Activated CD8-positive, alpha-beta memory T cell treated with anti-CD3 and anti-CD28 coated beads for 48 hours (primary cell): ENCODE data around the gene SREBF1.

Experiments
- DNase-seq, 3 experiments: peaks; one replicate each; pipeline ENCODE4 v3.0.0-alpha.2; 2020; ENCODE audit warnings: low read depth in 2 of 3, low spot score in 2 of 3

The SREBF1 gene

DNA sequence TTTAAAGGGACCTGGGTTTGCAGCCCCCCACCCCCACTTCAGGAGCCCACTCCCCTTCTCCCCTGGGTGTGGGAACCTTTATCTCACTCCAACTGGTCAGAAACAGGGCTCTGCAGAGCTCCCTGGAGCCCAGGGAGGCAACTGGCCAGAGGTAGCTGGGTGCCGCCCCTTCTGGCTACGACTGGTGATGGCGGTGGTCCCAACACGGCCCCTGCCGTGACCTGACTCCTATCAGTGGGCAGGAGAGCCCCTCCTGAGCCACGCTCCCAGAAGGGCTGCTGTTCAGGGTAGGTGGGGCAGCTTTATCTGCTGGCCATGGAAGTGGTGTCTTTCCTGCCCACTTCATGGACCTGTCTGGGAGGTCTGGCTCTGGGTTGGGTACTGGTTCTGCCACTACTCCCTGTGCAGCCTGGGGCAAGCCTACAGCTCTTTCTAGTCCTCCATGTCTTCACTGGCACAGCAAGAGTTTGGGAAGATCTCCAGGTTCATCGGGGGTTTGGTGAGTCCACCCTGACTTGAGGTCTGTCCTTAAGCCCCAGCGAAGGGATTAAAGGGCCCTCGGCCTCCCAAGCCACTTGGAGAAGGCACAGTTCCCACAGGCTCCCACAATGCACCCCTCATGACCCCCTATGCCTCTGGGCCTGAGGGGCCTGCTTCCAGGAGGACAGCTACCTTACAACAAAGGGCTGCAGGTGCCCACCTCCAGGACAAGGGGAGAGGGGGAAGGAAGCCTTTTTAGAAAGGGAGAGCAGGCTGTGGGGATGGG, 5.5 kb upstream of the SREBF1 start:
- DNase-seq = no peak

DNA sequence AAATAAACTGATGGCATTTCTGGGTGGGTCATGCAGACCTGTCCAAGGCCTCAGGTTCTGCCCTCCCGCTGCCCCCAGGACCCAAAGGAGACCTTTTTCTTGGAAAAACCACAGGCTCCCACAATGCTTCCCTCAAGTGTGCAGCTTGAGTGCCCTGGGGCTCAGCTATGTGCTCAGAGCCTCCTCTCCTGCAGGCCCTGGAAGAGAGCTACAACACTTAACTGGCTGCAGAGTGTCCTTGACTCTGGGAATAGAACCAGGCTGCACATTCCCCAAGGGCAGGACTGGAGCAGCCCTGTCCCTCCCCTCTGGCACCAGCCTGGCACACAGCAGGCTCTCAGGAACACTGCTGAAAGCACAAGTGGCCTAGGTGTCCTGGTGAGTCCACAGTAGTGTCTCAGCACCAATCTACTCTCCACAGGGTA, 4.8 kb upstream of the SREBF1 start:
- no peak for DNase-seq

DNA sequence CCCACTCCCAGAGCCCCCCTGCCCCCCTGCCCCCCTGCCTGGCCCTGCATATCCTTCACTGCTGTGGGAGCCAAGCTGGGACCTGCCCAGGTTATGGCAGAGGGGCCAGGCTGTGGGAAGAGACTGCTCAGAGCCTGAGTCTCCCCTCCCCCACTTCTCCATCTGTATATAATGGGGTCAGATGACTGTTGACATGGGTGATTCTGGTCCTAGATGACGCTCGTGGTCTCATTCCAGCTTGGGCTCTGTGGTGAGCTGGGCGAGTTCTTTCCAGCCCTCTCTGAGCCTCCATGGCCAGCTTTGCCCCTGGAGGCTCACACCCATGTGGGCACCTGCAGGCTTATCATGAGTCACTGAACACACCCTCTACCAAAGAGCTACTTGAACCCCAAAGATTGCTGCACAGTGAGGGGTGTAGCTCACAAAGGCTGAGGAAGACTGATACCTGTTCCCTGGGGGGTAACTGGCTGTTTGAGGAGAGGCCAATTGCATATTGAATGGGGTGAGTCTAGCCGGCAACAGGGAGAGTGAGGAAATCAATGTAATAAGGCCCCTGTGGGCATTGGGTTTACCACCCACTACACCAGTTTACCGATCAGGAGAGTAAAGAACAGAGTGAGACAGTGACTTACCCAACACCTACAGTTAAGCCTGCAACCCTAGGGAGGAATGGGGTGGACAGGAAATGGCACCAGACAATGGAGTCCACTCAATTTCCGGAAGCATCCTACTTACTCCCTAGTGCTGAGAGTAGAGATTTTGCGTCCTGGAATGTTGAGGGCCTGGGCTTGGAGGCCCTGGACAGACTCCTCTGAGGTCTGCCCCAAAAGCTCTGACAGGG, 4.2 kb upstream of the SREBF1 start:
- no peak for DNase-seq

DNA sequence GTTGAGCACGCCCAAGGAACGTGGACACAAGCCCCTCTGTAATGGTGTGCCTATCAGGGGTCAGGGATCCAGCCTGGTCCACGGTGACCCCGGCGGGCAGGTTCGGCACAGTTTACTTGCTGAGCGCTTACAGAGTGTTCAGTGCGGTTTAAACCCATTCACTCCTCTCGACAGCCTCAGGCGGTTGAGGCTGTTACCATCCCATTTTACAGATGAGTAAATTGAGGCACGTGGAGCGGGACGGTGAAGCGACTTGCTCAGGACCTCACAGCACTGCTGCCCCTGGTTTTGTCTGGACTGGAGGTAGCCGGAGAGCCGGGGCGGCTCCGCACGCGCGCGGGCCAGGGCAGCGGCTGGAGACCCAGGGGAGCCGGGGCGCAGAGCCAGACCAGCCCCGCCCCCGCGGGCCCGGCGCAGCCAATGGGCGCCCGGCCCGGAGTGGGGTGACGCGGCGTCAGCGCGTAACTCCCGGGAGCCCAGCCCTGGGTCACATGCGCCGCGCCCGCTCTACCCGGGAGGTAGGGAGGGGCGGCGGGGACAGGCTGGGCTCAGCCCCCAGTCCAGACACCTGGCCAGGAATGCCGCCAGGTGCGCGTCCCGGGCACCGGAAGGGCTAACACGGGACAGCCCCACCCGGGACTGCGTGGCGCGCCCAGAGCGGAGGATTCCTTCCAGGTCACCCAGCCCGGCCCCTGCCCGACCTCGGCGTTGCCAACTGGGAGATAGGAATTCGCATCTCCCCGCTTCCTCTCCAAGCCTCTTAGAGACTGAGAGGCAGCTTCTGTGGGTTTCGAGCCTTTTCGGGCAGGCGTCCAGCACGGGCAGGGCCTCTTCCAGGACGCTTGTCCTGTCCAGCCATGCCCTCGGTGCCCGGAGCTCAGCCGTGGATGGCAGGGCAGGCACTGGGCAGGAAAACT, 3.3 kb upstream of the SREBF1 start:
- DNase-seq = peak in 1 of 3 experiments; percentile 72

DNA sequence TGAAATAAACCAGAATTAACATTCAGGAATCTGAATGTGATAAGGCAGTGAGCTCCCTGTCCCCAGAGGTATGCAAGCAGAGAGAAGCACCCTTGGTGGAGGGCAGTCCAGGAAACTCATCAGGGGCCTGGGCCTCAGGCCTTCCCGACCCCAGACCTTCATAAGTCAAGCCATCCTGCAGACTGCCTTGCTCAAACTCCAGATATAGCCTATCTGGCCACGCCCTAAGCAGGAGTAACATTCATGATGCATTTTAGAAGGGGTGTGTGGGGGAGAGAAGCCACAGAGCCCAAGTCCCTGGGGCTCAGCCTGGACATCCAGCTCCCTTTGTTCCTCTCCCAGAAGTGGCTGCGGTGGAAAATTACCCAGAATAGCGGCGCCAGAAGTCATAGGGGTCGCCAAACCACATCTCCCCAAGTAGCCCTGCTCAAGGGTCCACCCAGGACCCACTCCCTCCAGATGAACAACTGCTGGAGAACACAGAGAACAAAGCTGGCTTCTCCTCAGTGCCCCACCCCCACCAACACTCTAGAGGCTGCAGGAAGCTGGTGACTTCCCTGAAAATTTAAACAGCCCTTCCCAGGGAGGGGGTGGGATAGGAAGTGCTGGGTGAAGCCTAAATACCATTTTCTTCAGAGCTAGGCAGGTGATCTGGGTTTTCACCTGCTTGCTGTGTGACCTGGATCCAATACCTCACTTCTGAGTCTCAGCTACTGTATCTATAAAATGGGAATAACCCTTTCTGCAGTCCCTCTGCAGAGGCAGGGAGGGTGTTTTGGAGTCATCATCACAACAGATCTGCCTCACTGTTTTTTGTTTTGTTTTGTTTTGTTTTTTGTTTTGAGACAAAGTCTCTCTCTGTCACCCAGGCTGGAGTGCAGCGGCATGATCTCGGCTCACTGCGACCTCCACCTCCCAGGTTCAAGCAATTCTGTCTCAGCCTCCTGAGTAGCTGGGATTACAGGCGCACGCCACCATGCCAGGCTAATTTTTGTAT, 1.5 kb upstream of the SREBF1 start:
- DNase-seq = no peak

DNA sequence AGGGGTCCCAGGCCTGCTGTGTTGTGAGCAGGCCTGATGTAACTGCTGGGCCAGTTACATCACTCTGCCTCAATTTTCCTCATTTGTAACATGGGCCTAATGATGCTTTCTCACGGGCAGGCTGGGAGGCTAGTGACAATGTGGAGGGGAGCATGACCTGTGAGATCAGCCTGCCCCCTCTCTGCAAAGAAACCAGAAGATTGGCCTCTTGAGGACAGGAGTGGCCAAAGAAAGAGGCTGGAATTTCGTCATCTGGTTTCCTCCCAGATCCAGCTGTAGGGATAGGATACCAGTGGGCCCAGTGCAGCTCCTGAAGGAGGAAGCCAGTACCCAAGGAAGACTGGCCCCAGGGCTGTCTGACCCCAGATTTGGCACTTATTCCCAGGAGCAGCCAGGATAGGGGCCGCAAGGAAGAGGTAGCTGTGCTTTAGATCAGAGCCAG, 615 bp upstream of the SREBF1 start:
- DNase-seq = no peak

DNA sequence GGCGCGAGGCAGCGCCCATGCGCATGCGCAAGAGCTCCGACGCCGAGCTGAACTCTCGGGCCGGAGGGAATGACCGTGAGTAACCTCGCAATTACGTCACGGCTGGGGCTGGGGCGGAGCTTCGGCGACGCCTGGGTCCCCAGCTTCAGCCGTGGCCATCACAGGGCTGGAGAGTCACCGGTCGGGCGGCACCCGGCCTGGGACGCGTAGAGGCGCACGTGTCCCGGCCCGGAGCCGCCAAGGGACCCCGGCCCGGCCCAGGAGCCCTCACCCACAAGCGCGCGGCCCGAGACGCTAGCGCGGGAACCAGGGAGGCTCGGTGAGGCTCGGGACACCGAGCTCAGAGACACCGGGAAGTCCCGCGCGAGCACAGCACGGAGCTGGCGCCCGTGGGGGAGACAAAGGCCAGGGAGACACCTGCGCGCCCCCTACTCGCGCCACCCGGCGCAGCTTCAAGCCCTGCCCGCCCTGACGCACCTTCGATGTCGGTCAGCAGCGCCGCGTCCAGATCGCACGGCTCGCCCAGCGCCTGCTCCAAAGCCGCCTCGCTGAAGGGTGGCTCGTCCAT, 452 bp downstream of the SREBF1 start:
- peak; percentile 89 to 99 (median 90) for DNase-seq

DNA sequence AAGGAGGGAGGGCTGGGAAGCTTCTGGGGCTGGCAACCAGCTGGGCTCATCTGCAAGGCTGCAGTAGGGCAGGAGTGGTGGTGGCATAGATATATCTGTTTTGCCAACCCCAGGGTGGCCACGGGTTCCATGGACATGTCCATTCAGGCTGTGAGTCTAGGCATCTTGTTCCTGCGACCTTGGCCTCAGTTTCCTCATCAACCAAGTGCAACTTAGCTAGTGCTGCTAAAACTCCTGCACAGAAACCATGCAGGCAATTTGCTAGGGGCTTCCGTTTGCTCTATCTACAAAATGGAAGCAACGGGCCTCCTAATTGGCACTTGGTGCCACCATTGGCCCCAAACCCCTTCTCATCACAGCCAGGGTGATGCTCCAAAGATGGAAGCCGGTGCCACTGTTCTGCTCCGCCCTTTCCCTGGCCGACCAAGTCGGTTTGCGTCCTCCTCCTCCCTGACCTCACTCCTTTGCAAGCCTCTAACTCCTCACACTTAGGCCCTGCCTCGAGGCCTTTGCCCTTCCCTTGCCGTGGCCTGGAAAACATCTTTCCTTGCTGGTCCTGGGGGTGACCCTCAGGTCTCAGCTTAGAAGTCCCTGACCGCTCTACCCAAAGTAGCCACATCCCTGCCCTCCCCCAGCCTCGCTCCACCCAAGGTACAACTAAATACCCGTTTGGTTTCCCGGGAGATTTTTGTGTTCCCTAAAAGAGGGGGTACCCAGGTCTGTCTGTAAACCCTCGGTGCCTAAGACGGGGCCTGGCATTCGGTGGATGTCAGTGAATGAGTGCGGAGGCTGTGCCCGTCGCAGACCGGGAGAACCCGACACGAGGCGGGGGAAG, 1.2 kb downstream of the SREBF1 start:
- no peak for DNase-seq

DNA sequence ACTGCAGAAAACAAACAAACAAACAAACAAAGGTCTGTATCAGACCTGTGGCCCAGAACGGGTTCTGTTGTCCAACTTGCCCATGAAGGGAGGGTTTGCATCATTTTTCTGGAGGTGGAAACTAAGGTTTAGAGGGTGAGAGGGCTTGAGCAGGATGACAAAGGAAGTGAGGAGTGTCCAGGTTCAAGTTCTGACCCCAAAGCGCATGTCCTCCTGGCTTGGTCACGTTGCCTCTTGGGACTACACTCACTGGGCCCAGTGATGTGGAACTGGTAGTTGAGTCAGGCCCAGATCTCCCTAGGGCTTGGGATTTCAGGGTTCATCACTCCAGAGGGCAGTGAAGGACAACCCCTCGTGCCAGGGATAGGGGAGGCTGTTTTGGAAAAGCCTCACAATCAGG, 1.8 kb downstream of the SREBF1 start:
- no peak for DNase-seq

DNA sequence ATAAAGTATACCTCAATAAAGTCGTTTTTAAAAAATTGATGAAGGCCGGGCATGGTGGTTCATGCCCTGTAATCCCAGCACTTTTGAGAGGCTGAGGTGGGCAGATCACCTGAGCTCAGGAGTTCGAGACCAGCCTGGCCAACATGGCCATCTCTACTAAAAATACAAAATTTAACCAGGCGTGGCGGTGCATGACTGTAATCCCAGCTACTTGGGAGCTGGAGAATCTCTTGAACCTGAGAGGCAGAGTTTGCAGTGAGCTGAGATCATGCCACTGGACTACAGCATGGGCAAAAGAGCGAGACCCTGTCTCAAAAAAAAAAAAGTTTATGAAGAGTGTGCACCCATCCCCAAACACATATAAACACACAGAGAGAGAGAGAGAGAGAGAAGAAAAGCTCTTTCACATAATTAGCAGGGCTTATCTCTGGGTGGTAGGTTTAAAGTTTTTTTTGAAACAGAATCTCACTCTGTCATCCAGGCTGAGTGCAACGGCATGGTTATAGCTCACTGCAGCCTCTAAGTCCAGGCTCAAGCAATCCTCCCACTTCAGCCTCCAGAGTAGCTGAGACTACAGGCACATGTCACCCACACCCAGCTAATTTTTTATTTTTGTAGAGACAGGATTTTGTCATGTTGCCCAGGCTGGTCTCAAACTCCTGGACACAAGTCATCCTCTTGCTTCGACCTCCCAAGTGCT, 3.0 kb downstream of the SREBF1 start:
- no peak for DNase-seq

DNA sequence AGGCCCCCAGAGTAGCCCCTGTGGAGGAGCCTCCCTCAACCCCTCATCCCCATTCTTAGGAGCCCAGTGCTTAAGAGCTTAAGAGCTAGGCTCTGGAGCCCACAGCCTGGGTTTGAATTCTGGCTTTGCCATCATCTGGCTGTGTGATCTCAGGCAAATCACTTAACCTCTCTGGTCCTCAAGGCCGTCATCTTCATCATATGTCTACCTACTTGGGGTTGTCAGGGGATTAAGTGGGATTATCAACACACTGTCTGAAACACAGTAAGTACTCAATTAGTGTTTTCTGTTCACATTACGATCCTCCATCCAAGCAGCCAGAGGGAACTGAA, 4.8 kb downstream of the SREBF1 start:
- no peak for DNase-seq

DNA sequence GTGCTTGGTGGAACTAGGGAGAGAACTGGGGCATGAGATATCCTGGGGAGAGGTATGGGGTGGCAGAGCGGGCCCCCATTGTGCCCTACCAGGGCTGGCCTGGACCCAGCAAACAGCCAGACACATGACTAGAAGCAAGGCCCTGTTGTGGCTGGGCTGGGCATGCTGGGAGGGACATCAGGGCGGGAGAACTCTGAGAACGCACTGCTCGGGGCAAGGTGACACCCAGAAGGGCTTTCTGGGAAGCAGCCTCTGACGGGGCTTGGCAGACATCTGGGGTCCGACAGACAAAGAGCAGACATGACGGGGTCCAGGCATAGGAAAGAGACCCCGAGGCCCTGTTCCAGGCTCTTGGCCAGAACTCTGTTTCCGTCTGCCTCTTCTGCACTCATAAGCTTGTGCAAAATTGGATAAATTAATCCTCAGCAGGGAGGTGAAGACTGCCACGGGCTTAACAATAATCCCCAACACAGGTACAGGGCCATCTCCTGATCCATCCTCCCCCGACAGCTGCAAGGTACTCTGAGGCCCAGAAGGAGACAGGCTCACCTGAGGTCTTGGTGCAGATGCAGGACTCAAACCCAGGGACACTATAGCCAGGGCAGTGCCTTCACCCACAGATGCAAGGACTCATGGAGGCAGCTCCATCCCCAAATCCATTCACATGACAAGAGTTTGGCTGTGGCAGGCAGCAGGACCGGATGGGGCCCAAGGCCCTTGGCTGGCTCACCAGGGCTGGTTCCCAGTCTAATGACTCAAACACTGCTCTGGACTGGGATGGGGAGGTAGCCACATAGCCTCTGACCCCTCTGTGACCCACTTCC, 5.4 kb downstream of the SREBF1 start:
- DNase-seq = no peak

DNA sequence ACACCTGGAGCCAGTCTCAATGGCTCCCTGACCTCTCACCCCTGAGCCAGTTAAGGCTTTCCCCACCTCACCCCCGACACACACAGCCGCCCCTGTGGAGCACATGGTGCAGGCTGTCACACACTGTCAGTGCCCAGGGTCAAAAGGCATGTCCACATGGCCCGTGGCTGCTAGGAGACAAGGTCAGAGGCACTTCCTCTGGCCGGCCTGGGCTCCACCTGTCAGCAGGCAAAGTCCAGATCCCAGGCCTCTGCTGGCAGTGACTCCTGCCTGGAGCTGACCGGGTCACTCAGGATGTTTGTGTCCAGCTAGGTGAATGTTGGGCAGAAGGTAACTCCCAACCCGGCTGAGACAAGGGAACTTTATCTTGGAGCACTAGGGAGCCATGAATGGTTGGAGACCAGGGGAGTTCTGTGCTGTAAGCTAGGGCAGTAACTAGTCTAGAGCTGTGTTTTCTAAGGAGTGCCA, 6.0 kb downstream of the SREBF1 start:
- no peak for DNase-seq

DNA sequence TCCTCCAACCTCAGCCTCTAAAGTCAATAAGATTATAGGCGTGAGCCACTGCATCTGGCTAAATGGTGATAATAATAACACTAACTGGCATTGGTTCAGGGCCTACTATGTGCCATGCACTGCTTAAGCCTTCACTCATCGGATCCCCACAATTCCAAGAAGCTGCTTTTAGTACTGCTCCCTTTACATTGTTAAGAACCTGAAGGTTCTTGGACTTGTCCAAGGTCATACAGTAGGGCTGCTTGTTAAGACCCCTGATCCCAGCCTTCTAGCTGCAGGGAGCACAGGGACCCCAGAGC, 6.6 kb downstream of the SREBF1 start:
- DNase-seq = no peak

DNA sequence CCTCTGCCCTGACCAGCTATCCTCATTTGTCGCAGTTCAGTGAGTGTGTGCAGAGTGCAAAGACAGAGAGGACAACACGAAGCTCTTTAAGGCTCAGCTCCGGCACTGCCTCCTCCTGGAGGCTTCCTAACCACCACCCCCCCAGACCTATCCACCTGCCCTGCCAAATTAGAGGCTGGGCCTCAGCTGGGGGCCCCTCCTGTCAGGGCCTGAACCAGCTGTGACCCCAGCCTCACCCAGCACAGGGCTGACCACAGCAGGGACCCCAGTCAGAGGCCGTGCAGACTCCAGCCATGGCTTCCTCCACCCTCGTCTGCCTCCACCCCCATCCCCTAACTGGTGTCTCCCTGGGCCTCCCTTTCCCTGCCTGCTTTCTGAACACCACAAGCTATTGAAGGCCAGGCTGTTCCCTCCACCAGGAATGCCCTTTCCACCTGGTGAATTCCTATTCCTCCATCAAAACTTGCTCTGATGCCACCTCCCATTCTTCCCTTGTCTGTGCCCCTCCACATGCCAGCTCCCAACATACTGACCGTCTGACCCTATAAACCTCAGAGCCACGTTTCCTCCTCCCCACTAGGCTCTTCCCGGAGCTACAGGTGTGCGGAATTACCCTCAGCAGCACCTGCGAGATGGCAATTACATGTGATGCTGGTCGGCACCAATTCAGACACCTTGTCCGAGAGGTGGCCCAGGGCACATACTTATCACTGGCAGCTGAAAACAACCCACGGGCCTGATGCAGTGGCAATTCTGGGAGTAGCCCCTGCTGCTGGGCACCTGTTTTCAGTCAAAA, 8.8 kb downstream of the SREBF1 start:
- DNase-seq = no peak

DNA sequence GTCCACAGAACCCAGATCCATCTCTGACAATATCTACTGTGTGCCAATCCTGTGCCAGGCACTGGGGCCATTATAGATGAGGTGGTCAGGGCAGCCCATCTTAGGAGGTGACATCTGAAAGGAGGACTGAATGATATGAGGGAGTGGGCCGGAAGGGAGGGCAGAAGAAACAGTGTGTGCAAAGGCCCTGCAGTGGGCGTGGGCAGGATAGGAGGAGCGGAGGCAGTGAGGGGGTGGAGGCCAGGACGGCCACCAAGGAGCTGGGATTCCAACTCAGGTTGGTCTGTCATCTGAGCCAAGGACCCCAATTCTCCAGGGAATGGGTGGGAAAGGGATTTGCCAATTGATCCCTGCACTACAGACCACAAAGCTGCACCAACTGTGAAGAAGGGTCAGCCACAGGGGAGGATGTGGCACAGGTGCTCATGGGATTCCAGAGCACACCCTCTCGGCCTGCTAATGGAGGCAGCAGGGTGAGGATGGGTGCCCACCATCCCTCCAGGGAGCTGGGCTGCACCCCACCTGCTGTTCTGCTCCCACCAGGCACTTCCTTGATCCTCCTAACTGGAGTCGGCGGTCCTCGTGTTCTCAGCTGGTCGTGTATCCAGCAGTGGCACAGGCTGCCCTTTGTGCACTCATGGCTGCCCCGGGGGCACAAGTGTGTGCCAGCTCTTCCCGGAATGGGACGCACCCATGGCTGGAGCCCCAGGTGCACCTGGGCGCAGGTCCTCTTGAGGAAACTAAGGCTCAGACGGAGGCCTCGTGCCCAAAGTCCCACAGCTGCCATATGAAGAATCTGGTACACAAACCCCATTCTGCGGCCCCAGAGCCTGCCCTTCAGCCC, 9.6 kb downstream of the SREBF1 start:
- DNase-seq = no peak
